Right hindlimb (tissue), 1 donor: ENCODE results near the gene ZNF511.

Experiments used
- DNase-seq: peaks from one replicate; pipeline ENCODE4 v3.0.0-alpha.2; 2018

Gene ZNF511

GRCh38 chr10:133274751-133275683 lies 33.7 kb upstream of the ZNF511 start:
- DNase-seq: no peak

GRCh38 chr10:133275684-133276092 lies 33.0 kb upstream of the ZNF511 start:
- no peak for DNase-seq

GRCh38 chr10:133276100-133276434 lies 32.6 kb upstream of the ZNF511 start:
- DNase-seq: no peak

DNA sequence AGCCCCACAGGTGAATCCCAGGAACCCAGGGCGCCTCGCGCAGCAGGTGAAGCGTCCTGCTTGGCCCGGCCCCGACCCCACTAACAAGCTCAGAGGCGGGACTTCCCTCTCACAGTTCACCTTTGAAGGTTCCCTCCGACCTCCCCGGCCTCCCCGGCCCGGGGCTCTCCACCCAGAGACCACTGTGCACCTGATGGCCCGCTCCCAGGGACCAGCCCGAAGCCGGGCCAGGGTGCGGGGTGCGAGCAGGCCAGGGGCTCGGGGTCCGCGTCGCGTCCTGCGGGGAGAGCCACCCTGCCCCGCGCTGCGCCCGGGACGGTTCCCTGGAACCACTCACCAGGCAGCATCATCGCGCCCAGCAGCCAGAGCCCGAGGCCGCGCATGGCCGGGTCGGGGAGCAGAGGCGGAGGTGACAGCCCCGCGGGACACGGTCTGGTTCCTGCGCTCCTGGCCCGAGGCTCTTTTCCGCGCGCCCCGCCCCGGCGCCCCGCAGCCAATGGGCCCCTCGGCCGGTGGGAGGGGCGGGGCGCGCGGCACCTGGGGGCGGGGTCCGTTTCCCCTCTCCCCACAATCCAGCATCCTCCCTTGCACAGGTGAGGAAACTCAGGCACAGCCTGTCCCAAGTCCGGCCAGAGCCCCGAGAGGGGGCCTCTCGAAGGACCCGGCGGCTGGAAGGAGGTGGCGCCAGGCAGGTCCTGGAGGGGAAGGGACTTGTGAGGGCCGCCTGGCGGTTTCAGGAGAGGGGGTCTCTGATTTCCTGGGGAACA lies 32.1 kb upstream of the ZNF511 start, which contains the start of gene ADAM8:
TSS of gene ADAM8 (minus strand) at position 434 of the 767 bp plus-strand sequence. CDS start at position 383, 51 bp downstream.
- no peak for DNase-seq

- no peak for DNase-seq
Measured at GRCh38 chr10:133277277-133277992, 31.3 kb upstream of the ZNF511 start.

- DNase-seq: no peak
Measured at GRCh38 chr10:133277993-133278576, 30.6 kb upstream of the ZNF511 start.

- no peak for DNase-seq
Measured at GRCh38 chr10:133278577-133279265, 30.0 kb upstream of the ZNF511 start.

DNA sequence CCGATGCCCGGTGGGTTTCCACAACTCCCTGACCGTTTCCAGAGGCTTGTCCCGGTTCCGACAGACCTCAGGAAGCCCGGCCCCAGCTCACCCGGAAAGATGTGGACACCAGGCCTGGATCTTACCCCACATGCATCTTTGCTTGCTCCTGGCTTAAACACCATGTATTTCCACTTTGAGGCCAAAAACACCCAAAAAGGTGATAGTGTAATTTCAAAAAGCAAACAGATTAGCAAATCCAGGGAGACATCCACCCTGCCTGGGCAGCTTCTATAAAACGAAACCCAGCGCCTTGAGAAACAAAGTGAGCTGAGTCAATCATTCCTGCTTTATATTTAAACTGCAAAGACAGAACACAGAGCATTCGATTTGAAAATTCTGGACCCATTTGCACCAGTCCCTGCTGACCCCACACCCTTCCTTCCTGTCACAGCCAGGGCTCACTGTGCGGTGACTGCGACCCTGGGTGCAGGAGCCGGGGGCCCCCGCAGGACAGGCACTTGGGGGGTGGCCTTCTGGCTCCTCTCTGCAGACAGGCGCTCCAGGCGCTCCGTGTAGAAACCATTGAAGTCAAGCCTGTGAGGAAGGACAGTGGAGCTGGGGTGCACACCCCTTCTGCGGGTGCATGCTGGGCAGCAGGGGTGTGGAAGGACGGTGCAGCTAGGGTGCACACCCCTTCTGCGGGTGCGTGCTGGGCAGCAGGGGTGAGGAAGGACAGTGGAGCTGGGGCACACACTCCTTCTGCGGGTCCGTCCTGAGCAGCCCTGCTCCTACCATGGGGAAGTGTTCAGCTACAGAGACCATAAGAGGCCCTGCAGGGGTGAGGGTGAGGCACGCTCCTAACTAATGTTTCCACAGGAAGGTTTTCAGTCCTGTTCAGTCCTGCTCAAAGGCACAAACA lies 29.1 kb upstream of the ZNF511 start:
- DNase-seq: no peak

DNA sequence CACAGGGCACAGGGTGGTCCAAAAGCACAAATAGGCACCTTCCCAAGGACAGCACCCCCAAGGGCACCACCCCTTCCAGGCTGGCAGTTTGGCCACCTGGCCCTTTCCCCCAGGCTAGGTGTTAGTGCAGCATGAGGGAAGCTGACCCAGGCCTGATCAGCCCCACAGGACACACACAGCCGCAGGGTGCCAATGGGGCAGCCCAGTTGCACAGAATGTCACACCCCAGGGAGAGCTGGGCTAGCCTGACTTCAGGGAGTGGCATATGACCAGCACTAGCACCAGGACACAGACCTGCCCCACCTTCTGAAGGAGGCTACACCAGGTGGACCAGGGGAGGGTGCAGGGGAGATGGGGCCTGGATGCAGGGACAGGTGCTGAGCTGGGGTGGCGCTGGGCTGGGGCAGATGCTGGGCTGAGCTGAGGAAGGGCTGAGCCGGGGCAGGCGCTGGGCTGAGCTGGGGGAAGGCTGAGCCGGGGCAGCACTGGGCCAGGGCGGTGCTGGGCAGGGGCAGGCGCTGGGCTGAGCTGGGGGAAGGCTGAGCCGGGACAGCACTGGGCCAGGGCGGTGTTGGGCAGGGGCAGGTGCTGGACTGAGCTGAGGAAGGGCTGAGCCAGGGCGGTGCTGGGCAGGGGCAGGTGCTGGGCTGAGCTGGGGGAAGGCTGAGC lies 28.2 kb upstream of the ZNF511 start:
- no peak for DNase-seq

DNA sequence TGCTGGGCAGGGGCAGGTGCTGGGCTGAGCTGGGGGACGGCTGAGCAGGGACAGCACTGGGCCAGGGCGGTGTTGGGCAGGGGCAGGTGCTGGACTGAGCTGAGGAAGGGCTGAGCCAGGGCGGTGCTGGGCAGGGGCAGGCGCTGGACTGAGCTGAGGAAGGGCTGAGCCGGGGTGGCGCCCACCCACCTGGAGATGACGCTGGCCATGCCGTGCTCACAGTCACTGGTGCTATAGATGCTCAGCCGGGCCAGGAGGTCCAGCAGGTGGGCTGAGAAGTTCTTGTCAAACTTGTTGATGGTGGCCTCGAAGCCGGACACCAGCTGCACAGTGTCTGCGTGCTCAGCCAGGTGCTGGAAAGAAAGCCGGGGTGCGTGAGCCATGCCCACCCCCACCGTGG lies 27.6 kb upstream of the ZNF511 start:
- no peak for DNase-seq

GRCh38 chr10:133281628-133282372 lies 26.9 kb upstream of the ZNF511 start:
- no peak for DNase-seq

GRCh38 chr10:133282846-133283390 lies 25.8 kb upstream of the ZNF511 start:
- no peak for DNase-seq

DNA sequence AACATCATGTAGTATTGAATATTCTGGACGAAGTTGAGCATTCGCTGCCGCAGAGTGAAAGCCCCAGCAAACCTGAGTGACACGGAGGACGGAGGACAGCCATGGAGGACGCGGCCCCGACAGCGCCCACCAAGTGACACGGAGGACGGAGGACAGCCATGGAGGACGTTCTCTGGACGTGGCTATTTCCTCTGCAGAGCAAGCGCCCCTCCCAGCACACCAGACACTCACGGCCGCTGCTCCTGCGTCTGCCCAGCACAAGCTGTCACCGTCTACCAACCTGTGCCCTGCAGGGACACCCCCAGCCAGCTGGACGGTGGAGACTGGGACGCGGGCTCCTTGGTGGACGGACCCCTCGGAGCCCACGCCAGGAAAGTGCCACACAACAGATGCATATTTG lies 24.8 kb upstream of the ZNF511 start:
- DNase-seq: no peak

DNA sequence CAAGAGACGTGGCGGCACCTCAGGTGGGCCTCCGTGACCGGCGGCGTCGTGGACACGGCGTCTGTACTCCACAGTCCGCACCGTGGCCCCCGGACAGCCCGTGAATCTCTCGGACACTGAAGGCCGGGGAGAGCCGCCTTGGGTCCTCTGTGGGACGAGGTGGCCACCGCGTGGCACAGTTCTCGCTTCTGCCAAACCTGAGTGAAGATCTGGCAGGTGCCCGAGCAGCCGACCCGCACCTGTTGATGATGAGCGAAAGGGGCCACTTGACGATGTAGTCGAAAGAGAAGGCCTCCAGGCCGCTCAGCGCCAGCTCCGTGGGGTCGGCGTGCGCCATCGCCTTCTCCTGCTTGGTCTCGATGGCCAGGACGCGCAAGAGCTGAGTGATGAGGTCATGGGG lies 23.5 kb upstream of the ZNF511 start:
- DNase-seq: no peak

DNA sequence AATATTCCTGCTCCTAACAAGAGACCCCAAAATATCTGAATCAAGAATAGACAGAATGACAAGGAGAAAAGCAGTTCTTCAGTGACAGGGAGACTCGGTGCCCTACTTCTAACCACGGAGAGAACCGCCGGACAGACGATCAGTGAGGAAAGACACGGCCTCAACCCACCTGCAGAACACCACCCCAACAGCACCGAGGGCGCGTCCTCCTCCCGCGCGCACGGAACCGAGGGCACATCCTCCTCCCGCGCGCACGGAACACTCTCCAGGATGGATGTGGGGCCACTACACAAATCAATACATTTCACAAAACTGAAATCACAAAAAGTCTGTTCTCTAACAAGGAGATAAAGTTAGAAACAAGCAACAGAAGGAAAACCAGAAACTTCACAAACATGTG lies 22.3 kb upstream of the ZNF511 start:
- no peak for DNase-seq

GRCh38 chr10:133287832-133288500 lies 20.7 kb upstream of the ZNF511 start:
- no peak for DNase-seq

DNA sequence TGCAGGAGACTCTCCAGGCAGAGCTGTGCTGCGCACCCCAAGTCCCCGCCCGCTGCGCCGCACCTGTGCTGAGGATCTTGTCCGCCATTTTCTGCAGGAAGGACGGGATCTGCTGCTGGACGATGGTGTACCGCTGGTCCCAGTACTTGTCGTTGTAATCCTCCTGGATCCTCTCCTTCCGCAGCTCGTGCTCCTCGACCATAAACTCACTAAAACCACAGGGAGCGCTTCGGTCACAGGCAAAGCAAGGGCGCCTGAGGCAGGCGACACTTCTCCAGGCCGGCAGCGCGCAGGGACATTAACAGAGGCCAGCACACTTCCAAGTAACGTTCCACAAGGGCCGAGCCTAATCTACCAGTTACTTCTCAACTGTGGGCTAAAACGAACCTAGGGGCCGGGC lies 19.0 kb upstream of the ZNF511 start:
- DNase-seq: no peak

- no peak for DNase-seq
Measured at GRCh38 chr10:133292919-133293809, 15.6 kb upstream of the ZNF511 start.
